Activated gamma-delta T cell treated with anti-CD3 and anti-CD28 coated beads, Interleukin-2, amount 50 U/mL, for 16 hours (primary cell): ENCODE results near the gene FLT1.

Experiments used
- DNase-seq: peaks from one replicate; pipeline ENCODE4 v3.0.0-alpha.2; 2020; ENCODE audit warnings: low read depth

Gene FLT1

GRCh38 chr13:28528848-28529247 is 33.9 kb upstream of the FLT1 start:
- no peak for DNase-seq

- no peak for DNase-seq
These were observed 33.5 kb upstream of the FLT1 start for GRCh38 chr13:28528388-28528787.

- DNase-seq = no peak
These were observed 32.7 kb upstream of the FLT1 start for GRCh38 chr13:28527629-28528028.

- no peak for DNase-seq
These were observed 31.9 kb upstream of the FLT1 start for GRCh38 chr13:28526876-28527275.

GRCh38 chr13:28522871-28523270 is 27.9 kb upstream of the FLT1 start:
- DNase-seq = no peak

GRCh38 chr13:28513745-28514144 is 18.8 kb upstream of the FLT1 start:
- no peak for DNase-seq

- DNase-seq = no peak
These were observed 15.6 kb upstream of the FLT1 start for GRCh38 chr13:28510542-28510941.

GRCh38 chr13:28510066-28510465 is 15.1 kb upstream of the FLT1 start:
- DNase-seq = no peak

- no peak for DNase-seq
These were observed 10.7 kb upstream of the FLT1 start for GRCh38 chr13:28505543-28506135.

- no peak for DNase-seq
These were observed 8.4 kb upstream of the FLT1 start for GRCh38 chr13:28503182-28503967.

- no peak for DNase-seq
These were observed 6.6 kb upstream of the FLT1 start for GRCh38 chr13:28501547-28501946.

GRCh38 chr13:28499609-28500008 is 4.7 kb upstream of the FLT1 start:
- no peak for DNase-seq

- DNase-seq = no peak
These were observed 3.7 kb upstream of the FLT1 start for GRCh38 chr13:28498481-28499115.

- DNase-seq = no peak
These were observed 2.4 kb upstream of the FLT1 start for GRCh38 chr13:28497143-28497876.

- DNase-seq = no peak
These were observed 1.2 kb upstream of the FLT1 start for GRCh38 chr13:28496188-28496564.

GRCh38 chr13:28495538-28496187 is 735 bp upstream of the FLT1 start:
- no peak for DNase-seq

- no peak for DNase-seq
These were observed 487 bp downstream of the FLT1 start for GRCh38 chr13:28494504-28494777.

- DNase-seq = no peak
These were observed 1.0 kb downstream of the FLT1 start for GRCh38 chr13:28493740-28494503.

- DNase-seq = no peak
These were observed 2.2 kb downstream of the FLT1 start for GRCh38 chr13:28492569-28493367.

- no peak for DNase-seq
These were observed 4.9 kb downstream of the FLT1 start for GRCh38 chr13:28490061-28490460.

GRCh38 chr13:28489524-28489931 is 5.4 kb downstream of the FLT1 start:
- DNase-seq = no peak
